Progenitor cell of endocrine pancreas (in vitro differentiated cells): Measurements from ENCODE around the gene MMP14. TPM values are rescaled to one million over a fixed set of nuclear protein-coding genes. Genes with fewer than 3 reads are reported as not detected.

ENCODE experiments used
- DNase-seq: peaks from one replicate; pipeline ENCODE4 v3.0.0; 2021; ENCODE audit warnings: low spot score; ENCODE audit not compliant: unreplicated experiment
- H3K27ac Mint-ChIP-seq: 2 replicates; pipeline ENCODE4 v1.8.0; 2021; ENCODE audit warnings: mild to moderate bottlenecking, moderate library complexity, mixed read lengths
- H3K27me3 Mint-ChIP-seq: 2 replicates; pipeline ENCODE4 v1.8.0; 2021; ENCODE audit warnings: mixed read lengths
- H3K36me3 Mint-ChIP-seq: 2 replicates; pipeline ENCODE4 v1.8.0; 2022; ENCODE audit warnings: mixed read lengths; ENCODE audit not compliant: insufficient read depth
- H3K4me1 Mint-ChIP-seq: 2 replicates; pipeline ENCODE4 v1.8.0; 2021; ENCODE audit warnings: low read depth, mixed read lengths
- H3K4me3 Mint-ChIP-seq: 2 replicates; pipeline ENCODE4 v1.8.0; 2021; ENCODE audit warnings: low read depth, mild to moderate bottlenecking, moderate library complexity, mixed read lengths
- H3K9me3 Mint-ChIP-seq: 2 replicates; pipeline ENCODE4 v1.8.0; 2021; ENCODE audit warnings: low read depth, mixed read lengths
- CTCF ChIP-seq: fragments of 200-600 bp; sonication (generic); IDR thresholded peaks from one replicate; pipeline ENCODE4 v1.5.0; 2021; ENCODE audit warnings: antibody characterized with exemption, mild to moderate bottlenecking; ENCODE audit not compliant: unreplicated experiment
- total RNA-seq: library from RNA; stranded (reverse); gene quantifications from 2 replicates; pipeline ENCODE4 v1.2.1, GENCODE V29; 2021

MMP14 gene
- total RNA-seq, 1 donor from 2014 or later: 209 TPM

GRCh38 chr14:22844221-22845102 is 8.1 kb downstream of the MMP14 start:
- no peak for DNase-seq
- H3K4me3 Mint-ChIP-seq: no peak overlapping the region
- no peak for TF ChIP-seq CTCF
- no peaks in the 10 kb centered on the region for H3K9me3 Mint-ChIP-seq
- peaks cover 16% of the 10 kb centered on the region for H3K36me3 Mint-ChIP-seq
- no peak overlapping the region for H3K27ac Mint-ChIP-seq
- no peaks in the 10 kb centered on the region for H3K27me3 Mint-ChIP-seq
- peaks cover 2% of the 10 kb centered on the region for H3K4me1 Mint-ChIP-seq

- Mint-ChIP-seq H3K27ac (no peak overlapping the region), H3K36me3 (peaks cover 16% of the 10 kb centered on the region), H3K27me3 (no peaks in the 10 kb centered on the region), H3K4me1 (peaks cover 2% of the 10 kb centered on the region), H3K4me3 (no peak overlapping the region), H3K9me3 (no peaks in the 10 kb centered on the region)
- DNase-seq: no peak
- no peak for TF ChIP-seq CTCF
Observed at GRCh38 chr14:22845103-22845394, 8.7 kb downstream of the MMP14 start.

- no peak for TF ChIP-seq CTCF
- H3K27me3 Mint-ChIP-seq: no peaks in the 10 kb centered on the region
- DNase-seq: no peak
- H3K4me3 Mint-ChIP-seq: no peak overlapping the region
- H3K36me3 Mint-ChIP-seq: peaks cover 16% of the 10 kb centered on the region
- no peak overlapping the region for H3K27ac Mint-ChIP-seq
- H3K4me1 Mint-ChIP-seq: peaks cover 2% of the 10 kb centered on the region
- H3K9me3 Mint-ChIP-seq: no peaks in the 10 kb centered on the region
Observed at GRCh38 chr14:22845821-22846625, 9.6 kb downstream of the MMP14 start.

GRCh38 chr14:22846811-22847307 is 10.5 kb downstream of the MMP14 start:
- Mint-ChIP-seq H3K4me1 (peaks cover 2% of the 10 kb centered on the region), H3K9me3 (no peaks in the 10 kb centered on the region), H3K36me3 (peaks cover 12% of the 10 kb centered on the region), H3K27ac (no peak overlapping the region), H3K27me3 (no peaks in the 10 kb centered on the region), H3K4me3 (no peak overlapping the region)
- no peak for TF ChIP-seq CTCF
- DNase-seq: no peak

GRCh38 chr14:22847661-22848341 is 11.4 kb downstream of the MMP14 start:
- Mint-ChIP-seq H3K27ac (peak overlapping the region; percentile 90), H3K9me3 (no peaks in the 10 kb centered on the region), H3K36me3 (peaks cover 10% of the 10 kb centered on the region), H3K4me1 (peaks cover 4% of the 10 kb centered on the region), H3K27me3 (no peaks in the 10 kb centered on the region), H3K4me3 (no peak overlapping the region)
- no peak for DNase-seq
- peak; percentile 15 for TF ChIP-seq CTCF
